K562 (cell line): Measurements from ENCODE around the gene NOSIP. TPM values are rescaled to one million over a fixed set of nuclear protein-coding genes. Genes with fewer than 3 reads are reported as not detected.

Experiments used
- ATAC-seq: fragments of 200-7000 bp; cut with Tn5 transposase; 3 replicates; pipeline ENCODE4 v1.9.1; 2020; ENCODE audit warnings: moderate library complexity
- BruUV-seq: library from RNA; stranded (reverse); fragments of 400-500 nt; replicated peaks from 2 replicates; lab custom pipeline; 2021; lab: Mats Ljungman, UMichigan
- CTCF ChIA-PET: fragments of 300-600 bp; formaldehyde crosslinking; extraction: SDS; loops from one replicate; lab custom pipeline; 2021; ENCODE audit warnings: low intra/inter-chr PET ratio; lab: Yijun Ruan, JAX
- POLR2A ChIA-PET: fragments of 300-600, 350-650 bp; sonication (Branson Sonifier 250); formaldehyde crosslinking; extraction: SDS; loops from one replicate; lab custom pipeline; 2021; ENCODE audit warnings: antibody characterized with exemption, inconsistent platforms; lab: Yijun Ruan, JAX
- DNase-seq, 4 experiments: peaks; one replicate each; pipeline versions ENCODE4 v3.0.0 to v3.0.0-alpha.2; 2011 to 2018; ENCODE audit warnings: low spot score in 3 of 4, mixed read lengths in 3 of 4; ENCODE audit errors: extremely low read depth in 1 of 4
- FAIRE-seq: peaks from 2 replicates; lab custom pipeline; 2011; peaks lifted over from hg19 to GRCh38; lab: Jason Lieb, UNC
- H2AFZ ChIP-seq: 2 replicates; pipeline ENCODE4 v1.6.0; 2011; ENCODE audit warnings: low read depth, low read length, control low read depth, inconsistent platforms
- H3K27ac ChIP-seq: fragments of 200-600 bp; 3 replicates; pipeline ENCODE4 v1.8.0; 2011; ENCODE audit warnings: low read depth, mild to moderate bottlenecking, control low read depth, inconsistent platforms, low read length, moderate library complexity, mixed read lengths; ENCODE audit errors: extremely low read depth
- H3K27me3 ChIP-seq, 2 experiments: fragments of 300-600 bp in 1 of 2; 2 replicates in 1 of 2; 3 replicates in 1 of 2; pipeline versions ENCODE4 v1.6.0 to v1.8.0; 2011; ENCODE audit warnings: inconsistent platforms in 2 of 2, low read length in 2 of 2, mild to moderate bottlenecking in 1 of 2, mixed read lengths in 1 of 2, moderate library complexity in 1 of 2; ENCODE audit not compliant: control insufficient read depth in 2 of 2, insufficient read depth in 2 of 2
- H3K36me3 ChIP-seq: fragments of 300-600 bp; 3 replicates; pipeline ENCODE4 v1.8.0; 2011; ENCODE audit warnings: mild to moderate bottlenecking, low read length, inconsistent platforms; ENCODE audit not compliant: control insufficient read depth, insufficient read depth
- H3K4me1 ChIP-seq, 2 experiments: fragments of 200-600 bp in 1 of 2; replicated peaks in 1 of 2; 2 replicates in 1 of 2; 3 replicates in 1 of 2; pipeline versions ENCODE4 v1.5.1 to v1.8.0; 2011; ENCODE audit warnings: inconsistent platforms in 2 of 2, low read length in 2 of 2, mild to moderate bottlenecking in 1 of 2, mixed read lengths in 1 of 2, moderate library complexity in 1 of 2; ENCODE audit not compliant: control insufficient read depth in 2 of 2, insufficient read depth in 2 of 2
- H3K4me2 ChIP-seq: 2 replicates; pipeline ENCODE4 v1.6.1; 2011; ENCODE audit warnings: low read length, control low read depth, inconsistent platforms, mixed read lengths; ENCODE audit not compliant: insufficient read depth
- H3K4me3 ChIP-seq: fragments of 200-600 bp; sonication (generic), shearing (Covaris generic); 2 replicates; pipeline ENCODE4 v1.5.1; 2016; ENCODE audit warnings: control low read depth, inconsistent platforms
- H3K79me2 ChIP-seq: fragments of 200-600 bp; 3 replicates; pipeline ENCODE4 v1.8.0; 2011; ENCODE audit warnings: low read length, inconsistent platforms; ENCODE audit not compliant: control insufficient read depth, insufficient read depth
- H3K9ac ChIP-seq, 2 experiments: 2 replicates each; pipeline versions ENCODE4 v1.6.0 to v1.6.1; 2011; ENCODE audit warnings: low read depth in 2 of 2, low read length in 2 of 2, control low read depth in 1 of 2, inconsistent platforms in 1 of 2, mild to moderate bottlenecking in 1 of 2, mixed read lengths in 1 of 2; ENCODE audit not compliant: insufficient read depth in 1 of 2
- H3K9me1 ChIP-seq: one replicate; pipeline ENCODE4 v1.6.0; 2011; ENCODE audit warnings: inconsistent platforms, mild to moderate bottlenecking, low read length, moderate library complexity; ENCODE audit not compliant: control insufficient read depth, insufficient read depth
- H3K9me3 ChIP-seq: replicated peaks from 2 replicates; pipeline ENCODE4 v1.5.1; 2011; ENCODE audit warnings: low read depth, low read length, inconsistent platforms; ENCODE audit not compliant: control insufficient read depth, insufficient read depth
- H4K20me1 ChIP-seq: replicated peaks from 2 replicates; pipeline ENCODE4 v1.6.1; 2011; ENCODE audit warnings: low read length, inconsistent platforms, mixed read lengths; ENCODE audit not compliant: control insufficient read depth, insufficient read depth
- KDM5B ChIP-seq: fragments of 200-600 bp; sonication (generic); IDR thresholded peaks from 2 replicates; pipeline ENCODE4 v1.6.1; 2012; ENCODE audit warnings: low read depth, mild to moderate bottlenecking, moderate library complexity, low read length, control low read depth, inconsistent platforms; ENCODE audit not compliant: insufficient replicate concordance
- PYGO2 ChIP-seq: fragments of 450-650 bp; IDR thresholded peaks from 2 replicates; pipeline ENCODE4 v1.6.1; 2016; ENCODE audit warnings: mild to moderate bottlenecking, missing genetic modification characterization, moderate library complexity, missing compliant biosample characterization
- WGBS: fragments of 100-300 bp; shearing (Covaris generic); methylation state at CpG from one replicate; pipeline ENCODE4 v1.1.6; 2016; ENCODE audit warnings: low coverage, mixed read lengths; ENCODE audit not compliant: insufficient coverage; ENCODE audit errors: missing lambda C conversion rate; 5-methylcytosine and 5-hydroxymethylcytosine counted together
- in situ Hi-C: fragments of 300-500 bp; cut with MboI; formaldehyde crosslinking; loops from 4 replicates; pipeline ENCODE4 v1.15.0; 2018; ENCODE audit warnings: inconsistent platforms, mixed read lengths
- intact Hi-C: fragments of 100-400 bp; cut with micrococcal nuclease; formaldehyde crosslinking; loops from 2 replicates; pipeline ENCODE4 v1.14.2; 2022
- polyA plus RNA-seq, 8 experiments: library from polyadenylated mRNA; depleted of rRNA in 4 of 8; stranded (reverse) in 5 of 8; unstranded in 3 of 8; fragments of >200 nt; fragmentation: Nextera tagmentation in 2 of 8; fragmentation: Illumina TruSeq in 1 of 8; extraction: Ambion mirVana in 2 of 8; extraction: Trizol in 1 of 8; gene quantifications; 2 replicates each; pipeline versions ENCODE4 v1.2.1 to v1.2.3, GENCODE V29; 2011 to 2014; ENCODE audit warnings: inconsistent platforms in 1 of 8, missing spikeins in 1 of 8
- total RNA-seq, 7 experiments: library from RNA; depleted of rRNA in 6 of 7; stranded (reverse); fragments of >200 nt in 6 of 7; fragmentation: Illumina TruSeq in 2 of 7; extraction: Trizol in 2 of 7; gene quantifications; 2 replicates each; pipeline versions ENCODE4 v1.2.1 to v1.2.3, GENCODE V29; 2011 to 2021; ENCODE audit warnings: low replicate concordance in 1 of 7

NOSIP gene
- total and polyA plus RNA-seq, 9 of the 15 experiments (the other 6 are each of a cell fraction or from before 2014, with no cell fraction given), result 14.4 to 153 (median 79.9) TPM

DNA sequence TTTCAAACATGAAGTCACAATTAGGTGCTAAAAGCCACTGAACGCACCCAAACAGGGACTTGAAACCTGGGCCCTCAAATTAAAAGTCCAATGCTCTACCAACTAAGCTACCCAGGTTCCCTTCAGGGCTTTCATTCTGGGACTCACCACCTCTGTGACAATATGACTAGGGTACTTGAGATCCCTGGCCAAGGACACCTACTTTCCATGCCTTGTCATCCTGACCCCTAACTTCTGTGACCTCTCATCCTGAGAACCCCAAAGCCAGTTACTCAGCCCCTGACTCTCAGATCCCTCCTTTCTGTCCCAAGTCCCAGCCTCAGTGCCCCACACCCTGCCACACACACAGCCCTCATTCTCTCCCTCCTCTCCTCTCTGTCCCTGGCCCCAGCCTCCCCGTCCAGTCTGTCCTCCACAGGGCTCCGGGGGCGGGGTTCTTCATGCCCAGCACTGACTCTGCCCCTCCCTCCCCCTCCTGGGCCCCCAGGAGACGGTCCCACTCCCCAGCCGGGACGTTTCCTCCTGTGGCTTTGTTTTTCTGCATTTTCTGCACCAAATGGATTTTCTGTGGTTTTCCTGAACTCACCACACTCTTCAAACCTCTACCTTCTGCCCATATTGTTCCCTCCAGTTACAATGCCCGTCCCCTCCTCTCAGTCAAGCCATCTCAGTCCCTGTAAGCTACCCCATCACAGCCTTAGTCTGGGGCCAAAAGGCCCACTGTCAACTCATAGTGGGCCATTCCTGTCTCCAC lies 45.5 kb downstream of the NOSIP start:
- Histone ChIP-seq H3K36me3 (0 out of 3 replicates have a peak, but pooled peaks cover 3% of the 10 kb centered on the region), H3K4me2 (peak overlapping the region; percentile 92), H3K9ac (peak overlapping the region; percentile 69 to 94), H3K79me2 (no peaks in the 10 kb centered on the region), H3K4me3 (peak overlapping the region; percentile 71), H3K27ac (peak overlapping the region; percentile 73; the same call in 2 of the 3 replicates), H4K20me1 (no peaks in the 10 kb centered on the region), H2AFZ (peak overlapping the region; percentile 94), H3K9me3 (no peaks in the 10 kb centered on the region), H3K4me1 (peaks cover 11 to 30% of the 10 kb centered on the region in 2 experiments; a peak in 4 of 5 replicates), H3K9me1 (no peaks in the 10 kb centered on the region), H3K27me3 (no peaks in the 10 kb centered on the region)
- intact Hi-C loops, result no loop called here
- ATAC-seq, result no peak
- ChIA-PET CTCF (no interaction called here), POLR2A (interaction anchor here (0.5 to 1.5 kb wide), 9 partner anchors 9 to 912 kb away, joined by 3 to 7 read pairs (median 3); partner anchors contain the start of gene RPS11)
- TF ChIP-seq PYGO2 (tag), result no peak
- TF ChIP-seq KDM5B, result peak; percentile 41
- 50% methylated on average over 3 of the region's 8 CpGs for WGBS
- no peak for FAIRE-seq
- DNase-seq, result peak in 2 of 4 experiments; percentile 6 to 9
- in situ Hi-C loops, result no loop called here
- no TSS peak for BruUV-seq
